OCI-LY7 (cell line): ENCODE measurements around the gene CA7. TPM values are rescaled to one million over a fixed set of nuclear protein-coding genes. Genes with fewer than 3 reads are reported as not detected.

Experiments used
- BruUV-seq: library from RNA; stranded (reverse); fragments of 400-500 nt; replicated peaks from 2 replicates; lab custom pipeline; 2021; lab: Mats Ljungman, UMichigan
- CTCF ChIA-PET: fragments of 300-600 bp; sonication (Branson Sonifier 250); formaldehyde crosslinking; loops from one replicate; lab custom pipeline; 2022; ENCODE audit warnings: antibody characterized with exemption; ENCODE audit not compliant: unreplicated experiment; lab: Charles Lee
- POLR2A ChIA-PET: fragments of 300-600 bp; sonication (Branson Sonifier 250); formaldehyde crosslinking; loops from one replicate; lab custom pipeline; 2022; ENCODE audit warnings: antibody characterized with exemption; lab: Charles Lee
- DNase-seq: peaks from one replicate; pipeline ENCODE4 v3.0.0-alpha.2; 2015; ENCODE audit warnings: low spot score
- H2AFZ ChIP-seq: fragments of 200-600 bp; sonication (generic), shearing (Covaris generic); 2 replicates; pipeline ENCODE4 v1.6.1; 2014; ENCODE audit warnings: mild to moderate bottlenecking, antibody characterized with exemption, low read length, moderate library complexity
- H3K27ac ChIP-seq: fragments of 200-600 bp; sonication (generic); 2 replicates; pipeline ENCODE4 v1.5.1; 2014; ENCODE audit warnings: mixed run types, low read depth, mild to moderate bottlenecking, moderate library complexity, low read length, inconsistent platforms; ENCODE audit not compliant: poor library complexity, severe bottlenecking
- H3K36me3 ChIP-seq: fragments of 200-600 bp; sonication (generic); 2 replicates; pipeline ENCODE4 v1.6.1; 2014; ENCODE audit warnings: mild to moderate bottlenecking, antibody characterized with exemption, low read length, moderate library complexity, mixed read lengths; ENCODE audit not compliant: insufficient read depth
- H3K4me1 ChIP-seq: fragments of 200-600 bp; sonication (generic); 2 replicates; pipeline ENCODE4 v1.5.1; 2014; ENCODE audit warnings: mild to moderate bottlenecking, low read length; ENCODE audit not compliant: insufficient read depth, poor library complexity, severe bottlenecking
- H3K4me2 ChIP-seq: fragments of 200-600 bp; sonication (generic); 2 replicates; pipeline ENCODE4 v1.6.1; 2014; ENCODE audit warnings: mild to moderate bottlenecking, low read length
- H3K4me3 ChIP-seq: fragments of 200-600 bp; sonication (generic); 2 replicates; pipeline ENCODE4 v1.5.1; 2014; ENCODE audit warnings: mild to moderate bottlenecking, low read depth, low read length; ENCODE audit not compliant: poor library complexity, severe bottlenecking
- H3K79me2 ChIP-seq: fragments of 200-600 bp; sonication (generic); 2 replicates; pipeline ENCODE4 v1.6.1; 2016; ENCODE audit warnings: low read depth, mild to moderate bottlenecking, low read length, moderate library complexity, mixed read lengths; ENCODE audit not compliant: insufficient read depth
- H3K9me2 ChIP-seq: fragments of 200-600 bp; sonication (generic); 2 replicates; pipeline ENCODE4 v1.6.1; 2016; ENCODE audit warnings: mild to moderate bottlenecking, low read length, mixed read lengths; ENCODE audit not compliant: insufficient read depth
- H3K9me3 ChIP-seq: fragments of 200-600 bp; sonication (generic); 2 replicates; pipeline ENCODE4 v1.6.1; 2014; ENCODE audit warnings: mild to moderate bottlenecking, mixed run types, low read length, mixed read lengths
- H4K20me1 ChIP-seq: fragments of 200-600 bp; sonication (generic); 2 replicates; pipeline ENCODE4 v1.6.1; 2014; ENCODE audit warnings: mild to moderate bottlenecking, antibody characterized with exemption, low read length, moderate library complexity, mixed read lengths; ENCODE audit not compliant: insufficient read depth
- CTCF ChIP-seq: fragments of 200-600 bp; sonication (generic); conservative IDR thresholded peaks from 2 replicates; pipeline ENCODE4 v1.5.1; 2014; ENCODE audit warnings: mild to moderate bottlenecking, antibody characterized with exemption, low read length, moderate library complexity, mixed read lengths
- EZH2phosphoT487 ChIP-seq: fragments of 200-600 bp; sonication (generic); IDR thresholded peaks from 2 replicates; pipeline ENCODE4 v1.6.1; 2018; ENCODE audit warnings: low read depth, borderline replicate concordance, mild to moderate bottlenecking, mixed run types, antibody characterized with exemption, low read length, moderate library complexity, mixed read lengths
- intact Hi-C: fragments of 100-400 bp; cut with micrococcal nuclease; formaldehyde crosslinking; loops from one replicate; pipeline ENCODE4 v1.10.0; 2022; ENCODE audit not compliant: unreplicated experiment
- total RNA-seq, 2 experiments: library from RNA; depleted of rRNA in 1 of 2; stranded (reverse); fragments of >200 nt in 1 of 2; shearing (Covaris generic) in 1 of 2; gene quantifications; 2 replicates each; pipeline ENCODE4 v1.2.3, GENCODE V29; 2014 to 2022

The CA7 gene
- total RNA-seq, 2 experiments from 2014 or later = not detected

- H3K79me2 ChIP-seq = no peaks in the 10 kb centered on the region
- no peaks in the 10 kb centered on the region for H3K9me2 ChIP-seq
- intact Hi-C loops = no loop called here
- H3K27ac ChIP-seq = no peak overlapping the region
- DNase-seq = no peak
- H3K4me2 ChIP-seq = no peak overlapping the region
- peaks cover 3% of the 10 kb centered on the region for H3K4me1 ChIP-seq
- POLR2A ChIA-PET = interaction anchor here (0.9 kb wide), 1 partner anchor 9 kb away, joined by 3 read pairs; no protein-coding TSS in a partner anchor
- CTCF ChIA-PET = interaction anchor here (0.5 to 1.1 kb wide), 2 partner anchors 18 kb away, joined by 4 to 5 read pairs; partner anchors contain the start of gene NAE1
- H3K9me3 ChIP-seq = no peaks in the 10 kb centered on the region
- no peak overlapping the region for H3K4me3 ChIP-seq
- H4K20me1 ChIP-seq = no peaks in the 10 kb centered on the region
- BruUV-seq = no TSS peak
- H3K36me3 ChIP-seq = no peaks in the 10 kb centered on the region
- no peak overlapping the region for H2AFZ ChIP-seq
- TF ChIP-seq CTCF (no peak), EZH2phosphoT487 (no peak)
These were observed 4.0 kb downstream of the CA7 start for GRCh38 chr16:66848172-66848571.

GRCh38 chr16:66849021-66849420 lies 4.8 kb downstream of the CA7 start:
- CTCF ChIA-PET = interaction anchor here (1.1 kb wide), 1 partner anchor 18 kb away, joined by 4 read pairs; the partner anchor contains the start of gene NAE1
- no peak overlapping the region for H2AFZ ChIP-seq
- no peak for DNase-seq
- no peak overlapping the region for H3K27ac ChIP-seq
- no peaks in the 10 kb centered on the region for H3K9me3 ChIP-seq
- TF ChIP-seq EZH2phosphoT487 (no peak), CTCF (no peak)
- no peaks in the 10 kb centered on the region for H3K9me2 ChIP-seq
- intact Hi-C loops = no loop called here
- no peak overlapping the region for H3K4me3 ChIP-seq
- no peaks in the 10 kb centered on the region for H4K20me1 ChIP-seq
- no peaks in the 10 kb centered on the region for H3K36me3 ChIP-seq
- BruUV-seq = no TSS peak
- H3K79me2 ChIP-seq = no peaks in the 10 kb centered on the region
- H3K4me2 ChIP-seq = no peak overlapping the region
- POLR2A ChIA-PET = interaction anchor here (0.6 kb wide), 1 partner anchor 11 kb away, joined by 3 read pairs; no protein-coding TSS in a partner anchor
- H3K4me1 ChIP-seq = peaks cover 3% of the 10 kb centered on the region

GRCh38 chr16:66849549-66849948 lies 5.3 kb downstream of the CA7 start:
- Histone ChIP-seq H3K4me2 (no peak overlapping the region), H3K36me3 (no peaks in the 10 kb centered on the region), H3K9me3 (no peaks in the 10 kb centered on the region), H3K27ac (no peak overlapping the region), H3K4me3 (no peak overlapping the region), H3K4me1 (peaks cover 3% of the 10 kb centered on the region), H3K9me2 (no peaks in the 10 kb centered on the region), H2AFZ (no peak overlapping the region), H4K20me1 (no peaks in the 10 kb centered on the region), H3K79me2 (no peaks in the 10 kb centered on the region)
- ChIA-PET POLR2A (interaction anchor here (0.6 to 0.7 kb wide), 3 partner anchors 10 to 1091 kb away, joined by 3 to 6 read pairs (median 4); no protein-coding TSS in a partner anchor), CTCF (no interaction called here)
- TF ChIP-seq CTCF (peak; percentile 24; the same call in 1 of the 2 replicates), EZH2phosphoT487 (no peak)
- intact Hi-C loops = no loop called here
- DNase-seq = no peak
- no TSS peak for BruUV-seq
